T-helper 1 cell treated with Interleukin-12 subunit alpha and Interleukin-12 subunit beta and Interleukin-4 antibody, amounts not matched to agents 30 μg/mL and 1 μg/mL, for 36 hours (primary cell): ENCODE data around the gene EEF2K.
"Not testable (repeated sequence)": the region's sequence is repeated elsewhere in the genome, so short reads cannot be mapped to it uniquely, and the experiment has no call there.

Source experiments
- H3K27ac Mint-ChIP-seq: one replicate; pipeline ENCODE4 v1.8.0; 2021; ENCODE audit warnings: mild to moderate bottlenecking, mixed read lengths
- H3K27me3 Mint-ChIP-seq: one replicate; pipeline ENCODE4 v1.8.0; 2021; ENCODE audit warnings: low read depth, mixed read lengths
- H3K36me3 Mint-ChIP-seq: one replicate; pipeline ENCODE4 v1.8.0; 2021; ENCODE audit warnings: low read depth, mixed read lengths
- H3K4me1 Mint-ChIP-seq: one replicate; pipeline ENCODE4 v1.8.0; 2021; ENCODE audit warnings: low read depth, mixed read lengths
- H3K4me3 Mint-ChIP-seq: one replicate; pipeline ENCODE4 v1.8.0; 2021; ENCODE audit warnings: mild to moderate bottlenecking, moderate library complexity, mixed read lengths
- H3K9me3 Mint-ChIP-seq: one replicate; pipeline ENCODE4 v1.8.0; 2021; ENCODE audit warnings: mixed read lengths

Gene EEF2K

GRCh38 chr16:22195445-22195694 lies 10.7 kb upstream of the EEF2K start:
- Mint-ChIP-seq H3K36me3 (peaks cover 10% of the 10 kb centered on the region), H3K27ac (peak overlapping the region; percentile 95), H3K4me1 (peaks cover 47% of the 10 kb centered on the region), H3K9me3 (peaks cover 4% of the 10 kb centered on the region), H3K4me3 (peak overlapping the region; percentile 80), H3K27me3 (no peaks in the 10 kb centered on the region)

GRCh38 chr16:22195695-22196558 lies 10.2 kb upstream of the EEF2K start:
- peaks cover 47% of the 10 kb centered on the region for H3K4me1 Mint-ChIP-seq
- peak overlapping the region; percentile 95 for H3K27ac Mint-ChIP-seq
- H3K27me3 Mint-ChIP-seq = no peaks in the 10 kb centered on the region
- peaks cover 10% of the 10 kb centered on the region for H3K36me3 Mint-ChIP-seq
- peaks cover 4% of the 10 kb centered on the region for H3K9me3 Mint-ChIP-seq
- H3K4me3 Mint-ChIP-seq = peak overlapping the region; percentile 80

DNA sequence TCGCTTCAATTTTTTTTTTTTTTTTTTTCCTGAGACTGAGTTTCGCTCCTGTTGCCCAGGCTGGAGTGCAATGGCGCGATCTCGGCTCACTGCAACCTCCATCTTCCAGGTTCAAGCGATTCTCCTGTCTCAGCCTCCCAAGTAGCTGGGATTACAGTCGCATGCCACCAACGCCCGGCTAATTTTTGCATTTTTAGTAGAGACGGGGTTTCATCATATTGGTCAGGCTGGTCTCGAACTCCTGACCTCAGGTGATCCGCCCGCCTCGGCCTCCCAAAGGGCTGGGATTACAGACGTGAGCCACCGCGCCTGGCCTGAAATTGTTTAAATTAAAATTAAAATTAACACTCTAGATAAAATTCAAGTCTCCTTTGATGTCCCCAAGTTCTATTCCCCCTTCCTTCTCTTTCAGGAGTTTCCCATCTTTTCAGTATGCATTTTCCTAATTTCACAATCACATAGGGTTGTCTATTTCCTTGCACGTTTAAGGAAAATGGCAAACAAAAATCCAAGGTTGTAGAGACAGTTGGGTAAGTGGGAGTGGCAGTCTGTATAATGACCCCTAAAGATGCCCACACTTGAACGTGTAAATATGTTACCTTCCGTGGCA lies 9.4 kb upstream of the EEF2K start:
- Mint-ChIP-seq H3K4me1 (peaks cover 47% of the 10 kb centered on the region), H3K4me3 (peak overlapping the region; percentile 55), H3K36me3 (peaks cover 10% of the 10 kb centered on the region)
- not testable (repeated sequence) for H3K27me3 Mint-ChIP-seq, H3K27ac Mint-ChIP-seq, H3K9me3 Mint-ChIP-seq

DNA sequence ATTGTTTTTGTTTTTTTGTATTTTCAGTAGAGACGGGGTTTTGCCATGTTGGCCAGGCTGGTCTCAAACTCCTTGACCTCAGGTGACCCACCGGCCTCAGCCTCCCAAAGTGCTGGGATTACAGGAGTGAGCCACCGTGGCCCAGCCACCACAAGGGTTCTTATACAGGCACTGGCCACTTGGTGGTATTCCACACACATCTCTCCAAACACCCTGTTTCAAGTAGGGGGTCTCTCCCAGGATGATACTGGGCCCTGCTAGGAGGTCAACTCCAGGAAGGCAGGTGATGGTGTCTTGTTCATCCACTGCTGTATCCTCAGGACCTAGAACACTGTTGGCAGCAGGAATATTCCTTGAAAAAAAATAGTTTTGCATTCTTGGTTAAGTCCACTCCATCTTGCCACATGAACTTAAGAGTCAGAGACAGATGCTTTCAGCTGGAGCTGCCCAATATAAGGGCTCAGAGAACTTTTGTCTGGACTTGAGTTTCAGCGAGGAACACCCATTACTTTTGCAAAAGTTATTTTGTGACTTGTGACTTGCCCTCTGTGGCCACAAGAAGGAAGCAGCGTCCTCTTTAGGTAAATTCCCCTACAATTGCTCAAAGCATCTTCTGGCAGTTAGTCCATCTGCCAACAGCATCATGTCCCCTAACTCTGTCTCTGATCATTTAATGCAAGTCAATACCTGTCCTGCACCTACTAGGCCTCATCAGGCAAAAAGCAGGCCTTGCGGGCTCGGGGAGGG lies 7.4 kb upstream of the EEF2K start:
- Mint-ChIP-seq H3K9me3 (peaks cover 4% of the 10 kb centered on the region), H3K27me3 (no peaks in the 10 kb centered on the region), H3K27ac (peak overlapping the region; percentile 67), H3K4me1 (peaks cover 31% of the 10 kb centered on the region), H3K36me3 (peaks cover 6% of the 10 kb centered on the region), H3K4me3 (no peak overlapping the region)

DNA sequence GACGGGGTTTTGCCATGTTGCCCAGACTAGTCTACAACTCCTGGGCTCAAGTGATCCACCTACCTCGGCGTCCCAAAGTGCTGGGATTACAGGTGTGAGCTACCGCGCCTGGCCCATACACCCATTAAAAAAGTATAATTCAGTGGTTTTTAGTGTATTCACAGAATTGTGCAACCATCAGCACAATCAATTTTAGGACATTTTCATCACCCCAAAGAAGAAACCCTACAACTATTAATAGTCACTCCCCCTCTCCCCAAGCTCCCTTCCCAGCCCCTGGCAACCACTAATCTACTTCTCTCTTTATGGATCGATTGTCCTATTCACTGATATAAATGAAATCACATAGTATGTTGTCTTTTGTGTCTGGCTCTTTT lies 3.8 kb upstream of the EEF2K start:
- no peaks in the 10 kb centered on the region for H3K9me3 Mint-ChIP-seq
- peaks cover 1% of the 10 kb centered on the region for H3K36me3 Mint-ChIP-seq
- H3K27ac Mint-ChIP-seq = no peak overlapping the region
- H3K4me1 Mint-ChIP-seq = peaks cover 18% of the 10 kb centered on the region
- no peak overlapping the region for H3K4me3 Mint-ChIP-seq
- no peaks in the 10 kb centered on the region for H3K27me3 Mint-ChIP-seq

DNA sequence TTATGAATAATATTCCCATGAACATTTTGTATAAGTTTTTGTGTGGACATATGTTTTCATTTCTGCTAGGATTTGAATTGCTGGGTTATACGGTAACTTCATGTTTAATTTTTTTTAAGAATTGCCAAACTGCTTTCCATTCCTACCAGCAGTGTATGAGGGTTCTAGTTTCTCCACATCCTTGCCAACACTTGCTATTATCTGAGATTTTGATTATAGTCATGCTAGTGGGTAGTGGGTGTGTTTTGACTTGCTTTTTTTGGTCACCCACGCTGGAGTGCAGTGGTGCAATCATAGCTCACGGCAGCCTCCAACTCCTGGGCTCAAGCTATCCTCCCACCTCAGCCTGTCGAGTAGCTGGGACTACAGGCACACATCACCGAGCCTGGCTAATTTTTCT lies 3.0 kb upstream of the EEF2K start:
- peaks cover 23% of the 10 kb centered on the region for H3K4me1 Mint-ChIP-seq
- H3K4me3 Mint-ChIP-seq = no peak overlapping the region
- H3K27ac Mint-ChIP-seq = no peak overlapping the region
- H3K9me3 Mint-ChIP-seq = no peaks in the 10 kb centered on the region
- H3K36me3 Mint-ChIP-seq = peaks cover 5% of the 10 kb centered on the region
- no peaks in the 10 kb centered on the region for H3K27me3 Mint-ChIP-seq

GRCh38 chr16:22204091-22204655 lies 1.9 kb upstream of the EEF2K start:
- Mint-ChIP-seq H3K36me3 (peaks cover 5% of the 10 kb centered on the region), H3K27ac (no peak overlapping the region), H3K4me3 (no peak overlapping the region), H3K9me3 (no peaks in the 10 kb centered on the region), H3K27me3 (no peaks in the 10 kb centered on the region), H3K4me1 (peaks cover 17% of the 10 kb centered on the region)

GRCh38 chr16:22205577-22206012 lies 483 bp upstream of the EEF2K start:
- H3K36me3 Mint-ChIP-seq = peaks cover 7% of the 10 kb centered on the region
- H3K9me3 Mint-ChIP-seq = no peaks in the 10 kb centered on the region
- H3K27me3 Mint-ChIP-seq = no peaks in the 10 kb centered on the region
- H3K27ac Mint-ChIP-seq = peak overlapping the region; percentile 72
- H3K4me1 Mint-ChIP-seq = peaks cover 18% of the 10 kb centered on the region
- peak overlapping the region; percentile 91 for H3K4me3 Mint-ChIP-seq

GRCh38 chr16:22206842-22207714 lies 1.0 kb downstream of the EEF2K start:
- peak overlapping the region; percentile 78 for H3K27ac Mint-ChIP-seq
- H3K4me3 Mint-ChIP-seq = peak overlapping the region; percentile 91
- peaks cover 22% of the 10 kb centered on the region for H3K4me1 Mint-ChIP-seq
- H3K36me3 Mint-ChIP-seq = peaks cover 18% of the 10 kb centered on the region
- H3K9me3 Mint-ChIP-seq = no peaks in the 10 kb centered on the region
- H3K27me3 Mint-ChIP-seq = no peaks in the 10 kb centered on the region

DNA sequence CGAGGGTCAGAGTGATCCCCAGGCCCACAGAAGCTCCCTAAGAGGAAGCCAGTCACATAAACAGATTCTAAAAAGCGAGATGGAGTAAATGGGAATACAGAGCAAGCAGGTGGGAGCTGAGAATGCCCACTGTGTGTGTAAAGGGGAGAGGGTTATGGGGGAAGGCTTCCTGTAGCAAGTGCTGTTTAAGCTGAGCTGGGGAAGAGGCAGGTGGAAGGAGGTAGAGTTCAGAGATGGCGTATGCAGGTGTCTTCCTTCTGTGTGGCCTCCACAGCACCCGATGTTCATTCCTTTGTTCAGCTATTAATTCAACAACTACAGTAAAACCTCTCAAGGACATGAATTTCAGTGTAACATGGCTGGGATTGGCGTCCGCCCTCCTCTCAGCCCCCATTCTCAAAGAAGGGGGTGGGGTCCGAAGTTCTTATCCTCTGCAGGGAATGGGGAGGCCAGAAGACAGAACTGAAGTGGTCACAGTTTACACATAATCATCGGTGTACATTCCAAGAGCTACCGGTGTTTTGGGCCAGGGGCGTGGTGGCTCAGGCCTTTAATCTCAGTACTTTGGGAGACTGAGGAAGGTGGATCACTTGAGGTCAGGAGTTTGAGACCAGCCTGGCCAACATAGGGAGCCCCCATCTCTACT lies 1.8 kb downstream of the EEF2K start:
- no peaks in the 10 kb centered on the region for H3K27me3 Mint-ChIP-seq
- H3K4me1 Mint-ChIP-seq = peaks cover 22% of the 10 kb centered on the region
- peak overlapping the region; percentile 91 for H3K4me3 Mint-ChIP-seq
- no peaks in the 10 kb centered on the region for H3K9me3 Mint-ChIP-seq
- H3K36me3 Mint-ChIP-seq = peaks cover 21% of the 10 kb centered on the region
- H3K27ac Mint-ChIP-seq = peak overlapping the region; percentile 78

- H3K36me3 Mint-ChIP-seq = peaks cover 21% of the 10 kb centered on the region
- no peaks in the 10 kb centered on the region for H3K27me3 Mint-ChIP-seq
- H3K27ac Mint-ChIP-seq = no peak overlapping the region
- no peak overlapping the region for H3K4me3 Mint-ChIP-seq
- H3K9me3 Mint-ChIP-seq = no peaks in the 10 kb centered on the region
- H3K4me1 Mint-ChIP-seq = peaks cover 33% of the 10 kb centered on the region
These were observed 4.2 kb downstream of the EEF2K start for GRCh38 chr16:22210285-22210684.

DNA sequence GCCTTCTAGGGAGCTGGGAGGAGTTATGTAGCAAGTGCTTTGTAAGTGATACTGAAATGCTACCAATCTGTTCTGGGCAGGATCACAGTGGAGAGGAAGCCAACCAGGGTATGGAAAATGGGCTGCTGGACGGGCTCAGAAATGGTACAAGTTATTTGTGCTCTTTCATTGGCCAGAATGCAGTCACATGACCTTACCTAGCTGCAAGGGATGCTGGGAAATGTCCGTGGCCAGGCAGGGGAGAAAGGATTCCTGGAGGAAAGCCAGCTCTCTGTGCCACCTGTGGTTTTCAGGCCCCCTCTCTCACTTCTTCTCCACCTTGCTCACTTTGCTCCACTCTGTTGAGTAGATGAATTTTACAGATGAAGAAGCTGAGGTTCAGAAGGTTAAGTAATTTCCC lies 4.8 kb downstream of the EEF2K start:
- Mint-ChIP-seq H3K4me3 (no peak overlapping the region), H3K36me3 (peaks cover 21% of the 10 kb centered on the region), H3K4me1 (peaks cover 29% of the 10 kb centered on the region), H3K27ac (no peak overlapping the region), H3K9me3 (no peaks in the 10 kb centered on the region), H3K27me3 (no peaks in the 10 kb centered on the region)

- Mint-ChIP-seq H3K9me3 (no peaks in the 10 kb centered on the region), H3K36me3 (peaks cover 16% of the 10 kb centered on the region), H3K27me3 (no peaks in the 10 kb centered on the region), H3K4me3 (no peak overlapping the region), H3K4me1 (peaks cover 28% of the 10 kb centered on the region), H3K27ac (no peak overlapping the region)
These were observed 7.2 kb downstream of the EEF2K start for GRCh38 chr16:22213236-22213635.
